HG03342 (cell line): ENCODE results near the gene TNRC18.
A peak's percentile ranks its signal among the peaks of the same experiment; 100 is the strongest.
"Not testable (repeated sequence)": the region's sequence is repeated elsewhere in the genome, so short reads cannot be mapped to it uniquely, and the experiment has no call there.

Experiments used
- ATAC-seq: cut with Tn5 transposase; IDR thresholded peaks from one replicate; pipeline ENCODE4 v1.9.1; 2021; ENCODE audit warnings: mild to moderate bottlenecking, moderate library complexity; ENCODE audit not compliant: unreplicated experiment

TNRC18 gene

GRCh38 chr7:5320802-5321396, 102.7 kb downstream of the TNRC18 start:
- ATAC-seq, result no peak

- ATAC-seq, result no peak
Measured at GRCh38 chr7:5320391-5320790, 103.2 kb downstream of the TNRC18 start.

- not testable (repeated sequence) for ATAC-seq
Measured at GRCh38 chr7:5318613-5319012, 105.0 kb downstream of the TNRC18 start.

- ATAC-seq, result no peak
Measured at GRCh38 chr7:5315761-5316160, 107.9 kb downstream of the TNRC18 start.

- ATAC-seq, result no peak
Measured at GRCh38 chr7:5314864-5315263, 108.8 kb downstream of the TNRC18 start.

- not testable (repeated sequence) for ATAC-seq
Measured at GRCh38 chr7:5313076-5313885, 110.4 kb downstream of the TNRC18 start.

GRCh38 chr7:5312276-5313070, 111.2 kb downstream of the TNRC18 start:
- ATAC-seq, result not testable (repeated sequence)

- no peak for ATAC-seq
Measured at GRCh38 chr7:5310822-5311405, 112.7 kb downstream of the TNRC18 start.

- ATAC-seq, result no peak
Measured at GRCh38 chr7:5309146-5309545, 114.5 kb downstream of the TNRC18 start.

- ATAC-seq, result not testable (repeated sequence)
Measured at GRCh38 chr7:5307221-5308142, 116.2 kb downstream of the TNRC18 start.

GRCh38 chr7:5305050-5305449, 118.6 kb downstream of the TNRC18 start:
- ATAC-seq, result not testable (repeated sequence)

GRCh38 chr7:5303591-5304505, 119.8 kb downstream of the TNRC18 start:
- ATAC-seq, result no peak

- no peak for ATAC-seq
Measured at GRCh38 chr7:5303061-5303460, 120.6 kb downstream of the TNRC18 start.

- ATAC-seq, result no peak
Measured at GRCh38 chr7:5302577-5302976, 121.1 kb downstream of the TNRC18 start.

GRCh38 chr7:5300366-5300765, 123.3 kb downstream of the TNRC18 start:
- no peak for ATAC-seq

GRCh38 chr7:5296611-5297226, 126.9 kb downstream of the TNRC18 start:
- peak; percentile 51 for ATAC-seq

- ATAC-seq, result no peak
Measured at GRCh38 chr7:5296015-5296610, 127.5 kb downstream of the TNRC18 start.
